GM19025 (cell line): Measurements from ENCODE around the gene COX7A2.

Source experiments
- ATAC-seq: cut with Tn5 transposase; IDR thresholded peaks from one replicate; pipeline ENCODE4 v1.9.1; 2021; ENCODE audit warnings: mild to moderate bottlenecking, low read depth, moderate library complexity; ENCODE audit not compliant: unreplicated experiment

The COX7A2 gene

GRCh38 chr6:75203721-75204120 lies 39.9 kb downstream of the COX7A2 start:
- ATAC-seq = no peak

GRCh38 chr6:75202676-75203131 lies 40.9 kb downstream of the COX7A2 start:
- ATAC-seq = no peak

DNA sequence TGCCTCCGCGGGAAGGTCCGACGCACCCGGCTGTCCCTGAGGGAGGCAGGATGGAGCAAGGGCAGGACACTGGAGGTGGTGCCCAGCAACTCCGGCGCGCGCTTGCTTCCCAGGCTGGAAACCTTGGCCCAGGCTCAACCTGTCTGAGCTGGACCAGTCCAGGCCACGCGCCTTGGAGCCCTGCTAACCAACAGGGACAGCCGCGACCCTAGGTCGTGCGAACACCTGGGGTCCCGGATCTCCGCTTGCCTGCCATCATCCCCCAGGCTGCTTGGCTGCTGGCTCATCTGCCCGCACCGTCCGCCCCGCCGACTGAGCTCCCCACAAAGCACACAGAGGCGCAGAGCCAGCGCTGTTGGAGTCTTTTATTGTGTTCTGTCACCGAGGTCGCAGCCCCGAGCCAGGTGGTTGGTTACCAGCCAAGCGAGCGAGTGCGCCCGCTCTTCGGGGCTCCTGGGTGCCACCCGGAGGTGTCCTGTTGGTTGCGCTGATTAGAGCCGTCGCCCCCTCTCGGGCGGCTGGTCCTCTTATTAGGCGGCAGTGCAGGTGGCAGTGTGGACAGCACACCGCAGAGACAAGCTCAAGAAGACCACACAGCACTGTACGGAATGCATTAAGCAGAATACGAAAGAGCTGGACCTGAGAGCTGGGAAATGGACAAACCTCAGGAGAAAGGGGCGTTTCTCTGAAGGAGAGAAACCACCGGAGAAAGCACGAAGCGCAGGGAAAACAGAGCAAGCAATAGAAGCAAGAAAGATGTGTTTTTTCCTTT lies 41.5 kb downstream of the COX7A2 start:
- no peak for ATAC-seq

DNA sequence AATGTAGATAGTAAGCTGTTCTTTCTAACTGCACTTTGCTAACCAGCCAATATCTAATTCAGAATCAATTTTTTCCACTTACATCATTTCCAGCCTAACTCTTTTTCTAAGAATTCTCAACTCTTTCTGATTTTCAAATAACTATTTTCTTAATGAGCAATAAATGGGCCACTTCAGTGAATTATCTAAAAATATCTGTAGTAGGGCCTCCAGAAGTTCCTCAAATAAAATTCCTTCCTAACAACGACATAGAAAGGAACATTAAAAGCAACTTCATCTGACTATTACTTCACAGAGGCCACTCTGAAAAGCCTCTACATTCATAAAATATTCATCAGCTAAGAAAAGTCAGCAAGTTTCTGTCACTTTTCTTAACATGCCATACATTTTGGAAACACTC lies 42.6 kb downstream of the COX7A2 start:
- ATAC-seq = no peak

DNA sequence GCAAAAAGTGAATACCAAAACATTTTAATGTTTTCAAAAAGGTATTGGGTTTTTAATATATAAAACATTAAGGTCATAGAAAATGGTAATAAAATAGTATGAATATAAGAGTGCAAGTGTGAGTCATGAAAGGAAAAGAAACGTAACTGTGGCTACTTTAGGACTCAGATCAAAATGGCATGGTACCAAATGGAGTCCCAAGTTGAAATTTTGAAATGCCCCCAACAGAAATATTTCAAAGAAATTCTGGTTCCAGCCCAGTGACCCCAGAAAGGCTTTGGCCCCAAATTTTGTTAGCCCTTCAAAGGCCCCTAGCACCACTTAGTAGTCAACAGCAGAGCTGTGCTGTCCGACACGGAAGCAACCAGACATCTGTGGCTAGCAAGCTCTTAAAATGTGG lies 43.7 kb downstream of the COX7A2 start:
- ATAC-seq = no peak

DNA sequence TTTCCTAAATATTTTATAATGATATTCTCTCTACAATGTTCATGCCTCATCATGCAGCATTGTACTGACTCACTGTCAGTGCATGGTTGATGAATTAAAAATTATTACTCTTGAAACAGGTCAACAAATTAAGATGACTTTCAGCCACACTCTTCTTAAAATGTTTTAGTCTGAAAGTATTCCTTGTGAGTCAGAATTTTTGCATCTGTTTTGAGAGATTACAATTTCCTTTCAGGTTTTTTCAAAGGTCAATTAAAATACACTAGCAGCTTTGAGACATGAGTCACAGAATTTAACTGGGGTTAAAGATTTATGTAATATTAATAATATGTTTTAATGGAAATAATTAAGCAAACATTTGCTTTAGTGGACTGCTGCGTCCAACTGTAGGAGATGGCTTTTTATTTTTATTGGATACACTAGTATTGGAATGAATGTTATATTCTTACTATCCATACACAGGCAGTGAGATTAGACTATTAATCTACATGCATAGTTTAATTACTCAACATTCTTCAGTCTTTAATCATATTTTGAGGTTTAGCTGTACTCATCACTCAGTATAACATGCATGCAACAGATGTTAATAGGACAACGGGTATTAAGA lies 47.4 kb downstream of the COX7A2 start:
- ATAC-seq = no peak

DNA sequence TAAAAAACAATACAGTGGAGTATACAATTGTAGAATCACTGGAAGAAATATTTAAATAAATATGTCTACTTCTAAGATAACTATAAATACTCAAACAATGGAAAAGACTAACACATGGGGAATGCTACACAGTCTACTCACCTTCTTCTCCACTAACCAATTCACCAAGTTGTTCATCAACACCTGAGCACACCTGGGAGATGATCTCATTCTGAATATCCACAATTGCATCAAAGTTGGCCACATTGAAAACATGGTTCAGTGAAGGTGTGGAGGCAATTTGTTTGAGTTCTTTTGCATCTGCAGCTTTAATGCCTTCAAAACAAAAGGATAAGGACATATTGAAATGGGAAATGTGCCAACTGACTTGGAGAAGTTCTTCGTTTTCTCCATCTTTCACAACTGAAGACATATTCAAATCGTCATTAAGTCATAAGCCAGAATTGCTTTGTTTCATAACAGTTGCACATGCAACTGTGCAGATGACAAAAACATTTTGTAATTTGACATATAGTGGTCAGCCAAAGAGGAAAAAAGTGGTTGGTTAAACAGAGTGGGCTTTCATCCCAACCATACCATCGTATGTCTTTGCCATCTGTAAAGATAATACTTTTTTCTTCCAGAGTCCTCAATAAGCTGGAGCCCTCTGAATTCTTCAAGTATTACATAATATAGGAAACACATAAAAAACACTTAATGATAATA lies 55.2 kb downstream of the COX7A2 start:
- ATAC-seq = no peak
